Stimulated activated CD8-positive, alpha-beta memory T cell treated with anti-CD3 and anti-CD28 coated beads, Interleukin-15, amount 100 ng/mL, for 4 hours (primary cell): ENCODE measurements around the gene SERINC5.
"Not testable (repeated sequence)": the region's sequence is repeated elsewhere in the genome, so short reads cannot be mapped to it uniquely, and the experiment has no call there.

Experiments used
- DNase-seq, 2 donors: peaks; one replicate each; pipeline ENCODE4 v3.0.0-alpha.2; 2020; ENCODE audit warnings: low read depth in 2 of 2

SERINC5 gene

DNA sequence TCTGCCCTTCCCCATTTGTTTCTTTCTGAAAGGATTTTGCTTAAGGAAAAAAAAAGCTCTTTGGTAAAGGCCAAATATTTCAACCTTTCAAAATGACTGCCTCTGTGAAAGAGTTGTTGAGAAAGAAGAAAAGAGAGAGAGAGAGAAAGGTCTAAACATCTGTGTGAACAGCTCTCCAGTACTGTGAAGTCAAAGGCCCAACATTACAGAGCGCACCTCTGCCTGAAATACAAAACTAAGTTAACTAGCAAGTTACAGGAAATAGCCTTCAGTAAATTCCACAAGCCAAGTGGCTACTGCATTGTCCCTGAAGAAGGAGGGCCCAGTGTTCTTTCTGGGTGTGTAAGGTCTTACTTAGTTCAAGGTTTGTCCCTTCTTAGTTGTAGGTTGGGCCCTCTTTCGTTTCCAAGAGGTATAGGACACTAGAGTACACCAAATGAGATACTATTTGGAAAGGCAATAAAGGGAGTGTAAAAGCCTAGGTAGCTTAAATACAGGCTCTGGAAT is 116.3 kb downstream of the SERINC5 start:
- DNase-seq: no peak

DNA sequence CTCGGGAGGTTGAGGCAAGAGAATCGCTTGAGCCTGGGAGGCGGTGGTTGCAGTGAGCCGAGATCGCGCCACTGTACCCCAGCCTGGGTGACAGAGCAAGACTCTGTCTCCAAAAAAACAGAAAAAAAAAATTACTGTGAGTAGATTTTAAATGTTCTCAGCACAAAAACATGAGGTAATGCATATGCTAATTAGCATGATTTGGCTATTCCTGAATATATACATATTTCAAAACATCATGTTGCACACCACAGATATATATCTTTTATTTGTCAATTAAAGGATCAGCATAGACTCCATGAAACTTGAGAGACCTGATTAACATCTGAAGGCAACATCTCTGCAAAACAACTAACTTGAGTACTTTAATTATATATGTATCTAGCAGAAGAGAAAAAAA is 117.4 kb downstream of the SERINC5 start:
- no peak for DNase-seq

DNA sequence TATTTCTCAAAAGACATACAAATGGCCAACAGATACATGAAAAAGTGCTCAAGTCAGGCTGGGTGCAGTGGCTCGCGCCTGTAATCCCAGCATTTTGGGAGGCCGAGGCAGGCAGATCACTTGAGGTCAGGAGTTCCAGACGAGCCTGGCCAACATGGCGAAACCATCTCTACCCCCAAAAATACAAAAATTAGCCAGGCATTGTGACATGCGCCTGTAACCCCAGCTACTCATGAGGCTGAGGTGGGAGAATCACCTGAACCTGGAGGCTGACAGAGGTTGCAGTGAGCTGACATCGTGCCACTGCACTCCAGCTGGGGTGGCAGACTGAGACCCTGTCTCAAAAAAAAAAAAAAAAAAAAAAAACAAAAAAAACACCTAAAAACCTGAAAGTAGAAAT is 119.0 kb downstream of the SERINC5 start:
- DNase-seq: not testable (repeated sequence)

DNA sequence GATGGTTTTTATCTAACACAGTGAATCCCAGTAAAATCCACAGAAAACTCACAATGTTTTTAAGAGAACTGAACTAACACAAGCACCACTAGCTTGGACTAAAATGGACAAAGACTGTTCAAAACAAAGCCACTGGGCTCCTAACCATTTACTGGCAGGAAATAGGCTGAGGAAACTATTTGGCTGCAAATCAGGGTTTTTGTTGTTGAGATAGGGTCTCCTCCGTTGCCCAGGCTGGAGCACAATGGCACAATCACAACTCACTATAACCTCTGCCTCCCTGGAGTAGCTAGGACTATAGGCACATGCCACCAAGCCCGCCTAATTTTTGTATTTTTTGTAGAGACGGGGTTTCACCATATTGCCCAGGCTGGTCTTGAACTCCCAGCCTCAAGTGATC is 121.0 kb downstream of the SERINC5 start:
- no peak for DNase-seq

DNA sequence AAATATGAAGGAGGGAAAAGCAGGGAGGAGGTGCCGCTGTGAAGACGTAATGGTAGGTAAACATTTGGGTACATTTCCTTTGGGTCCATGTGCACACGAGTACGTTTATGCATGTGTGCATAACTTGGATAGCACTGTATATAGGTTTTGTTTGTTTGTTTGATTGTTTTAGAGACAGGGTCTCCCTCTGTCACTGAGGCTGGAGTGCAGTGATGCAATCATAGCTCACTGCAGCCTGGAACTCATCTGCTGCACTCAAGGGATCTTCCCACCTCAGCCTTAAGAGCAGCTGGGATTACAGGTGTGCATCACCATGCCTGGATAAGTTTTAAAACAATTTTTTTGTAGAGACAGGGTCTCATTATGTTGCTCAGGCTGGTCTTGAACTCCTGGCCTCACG is 126.7 kb downstream of the SERINC5 start:
- no peak for DNase-seq

DNA sequence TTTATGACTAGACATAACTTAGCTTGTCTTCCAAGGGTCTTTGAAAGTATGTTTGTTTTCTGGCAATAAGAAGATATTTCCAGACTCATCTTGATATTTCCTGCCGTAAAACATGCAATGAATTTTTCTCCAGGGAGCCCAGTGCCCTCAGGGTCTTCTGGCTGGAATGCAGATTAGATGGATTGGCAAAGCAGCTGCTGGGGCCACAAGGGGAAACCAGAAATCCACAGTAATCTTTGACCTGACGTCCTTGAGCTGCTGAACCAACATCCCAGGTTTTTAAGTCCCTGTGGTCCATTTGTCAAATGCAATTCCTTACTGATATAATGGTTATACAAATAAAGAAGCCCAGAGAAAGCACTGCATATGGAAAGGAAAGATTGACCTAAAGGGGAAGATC is 127.7 kb downstream of the SERINC5 start:
- no peak for DNase-seq

DNA sequence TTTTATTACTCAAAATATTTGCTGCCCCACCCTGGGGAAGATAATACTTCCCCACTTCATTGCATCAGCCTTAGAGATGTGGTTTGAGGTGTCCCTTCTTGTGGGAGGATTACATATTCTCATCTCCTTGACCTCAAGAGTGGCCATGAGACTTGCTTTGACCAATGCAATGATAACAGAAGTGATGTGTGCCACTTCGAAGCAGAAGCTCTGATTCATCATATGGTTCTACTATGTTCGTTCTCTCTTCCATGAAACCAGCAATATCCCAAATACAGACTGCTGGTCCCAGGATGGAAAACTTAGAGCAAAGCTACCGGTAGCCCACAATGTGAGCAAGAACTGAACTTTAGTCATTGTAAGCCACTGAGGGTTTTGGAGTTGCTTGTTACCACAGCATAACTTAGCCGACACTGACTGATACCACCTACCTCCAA is 128.7 kb downstream of the SERINC5 start:
- DNase-seq: no peak

DNA sequence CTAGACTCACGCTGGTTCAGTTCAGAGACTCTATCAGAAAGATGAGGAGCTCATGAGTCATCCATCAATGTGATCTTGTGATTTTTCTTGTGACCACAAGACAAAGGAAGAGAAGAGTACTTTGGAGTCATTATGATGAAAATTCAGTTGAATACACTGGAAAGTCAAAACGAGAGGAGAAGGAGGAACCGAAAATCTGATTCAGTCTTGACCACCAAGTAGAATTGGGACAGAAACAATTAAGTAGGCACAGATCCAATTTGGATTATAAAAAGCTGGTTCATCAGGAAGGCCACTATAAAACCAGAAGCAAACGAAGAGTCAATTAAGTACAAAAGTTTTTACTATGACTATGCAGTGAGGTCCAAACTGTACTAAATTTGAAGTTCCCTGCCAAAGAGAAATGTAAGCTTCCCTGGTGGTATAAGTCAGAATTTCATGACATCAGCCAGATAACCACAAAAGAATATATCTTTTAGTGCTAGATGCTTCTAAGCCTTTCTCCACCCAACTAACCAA is 129.8 kb downstream of the SERINC5 start:
- DNase-seq: no peak

DNA sequence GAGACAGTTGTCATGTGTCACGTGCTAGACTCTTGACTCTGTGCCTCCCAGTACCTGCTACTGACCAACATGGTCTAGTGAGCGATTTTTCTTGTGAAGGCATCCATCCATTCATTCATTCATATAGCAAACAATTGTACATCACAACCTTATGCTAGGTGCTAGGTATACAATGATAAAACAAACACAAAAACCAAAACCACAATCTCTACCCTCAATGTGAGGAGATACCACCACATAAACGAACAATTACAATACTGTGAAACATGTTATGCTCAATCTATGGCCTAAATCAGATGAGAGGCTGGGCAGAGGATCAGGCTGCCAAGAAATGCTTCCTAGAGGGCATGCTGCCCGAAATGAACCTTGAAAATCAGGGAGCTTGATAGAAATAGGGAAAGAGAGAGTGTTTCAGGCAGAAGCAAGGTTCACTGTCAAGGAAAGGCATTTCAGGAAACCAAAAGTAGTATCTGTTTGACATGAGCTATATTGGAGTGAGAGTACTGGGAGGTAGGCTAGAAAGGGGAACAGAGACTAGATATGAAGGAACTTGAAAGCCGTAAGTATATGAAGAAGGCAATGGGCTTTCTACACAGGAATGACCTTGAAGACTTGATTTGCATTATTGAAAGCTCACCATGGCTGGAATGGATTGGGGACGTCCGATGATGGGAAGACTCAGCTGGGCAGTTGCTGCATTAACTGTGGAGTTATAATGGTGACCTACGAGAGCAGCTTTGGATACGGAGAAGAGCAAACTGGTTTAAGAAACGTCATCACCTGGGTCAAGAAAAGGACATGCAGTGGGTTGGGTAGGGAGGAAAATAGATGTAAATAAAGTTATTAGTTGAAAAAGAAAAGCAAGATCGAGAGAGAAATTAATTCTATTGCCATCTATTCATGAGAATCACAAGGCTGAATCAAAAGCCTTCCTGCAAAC is 130.6 kb downstream of the SERINC5 start:
- DNase-seq: no peak

DNA sequence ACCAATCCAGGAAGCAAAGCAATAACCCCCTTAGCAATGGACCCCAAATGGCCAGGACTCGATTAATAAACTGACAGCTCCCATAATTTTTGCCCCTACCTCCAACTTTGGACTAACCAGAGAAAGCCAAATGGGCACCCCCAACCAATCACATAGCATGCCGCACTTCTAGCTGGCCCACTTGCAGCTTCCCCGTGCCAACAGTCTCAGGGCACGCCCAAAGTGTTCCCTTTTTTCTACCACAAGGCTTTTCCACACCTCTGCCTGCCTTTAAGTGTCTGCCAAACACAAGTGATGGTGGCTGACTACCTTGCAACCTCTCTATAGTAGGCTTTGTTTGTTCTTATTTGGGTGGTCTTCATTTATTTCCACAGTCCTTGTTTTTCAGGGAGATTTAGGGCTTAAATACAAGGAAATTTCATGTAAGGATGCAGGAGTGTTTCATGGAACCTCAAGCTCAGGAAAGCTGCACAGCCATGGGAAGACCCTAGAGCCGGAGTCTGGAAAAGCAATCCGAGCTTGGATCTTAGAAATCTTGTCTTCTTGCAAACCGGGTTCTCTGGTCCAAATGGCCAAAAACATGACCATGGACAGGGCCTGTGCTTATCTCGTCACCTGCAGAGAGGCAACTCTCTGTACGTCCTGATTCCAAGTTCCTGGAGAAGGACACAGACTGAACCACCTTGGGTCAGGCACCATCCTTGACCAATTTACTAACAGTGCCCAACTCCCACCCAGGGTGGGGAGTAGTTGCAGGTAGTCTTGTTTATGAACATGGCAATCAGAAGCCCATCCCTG is 131.5 kb downstream of the SERINC5 start:
- DNase-seq: no peak

DNA sequence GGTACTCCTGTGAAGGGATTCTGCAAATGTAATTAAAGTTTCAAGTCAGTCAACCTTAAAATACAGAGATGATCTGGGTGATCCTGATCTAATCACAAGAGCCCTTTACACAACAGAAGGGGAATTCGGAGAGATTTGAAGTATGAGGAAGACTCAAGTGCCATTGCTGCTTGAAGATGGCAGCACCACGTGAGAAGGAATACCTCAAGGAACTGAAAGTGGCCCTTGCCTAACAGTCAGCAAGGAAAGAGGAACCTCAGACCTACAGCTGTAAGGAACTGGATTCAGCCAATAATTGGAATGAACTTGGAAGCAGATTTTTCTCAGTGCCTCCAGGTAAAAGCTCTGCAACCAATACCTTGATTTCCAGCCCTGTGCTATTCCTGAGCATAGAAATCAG is 133.3 kb downstream of the SERINC5 start:
- no peak for DNase-seq

DNA sequence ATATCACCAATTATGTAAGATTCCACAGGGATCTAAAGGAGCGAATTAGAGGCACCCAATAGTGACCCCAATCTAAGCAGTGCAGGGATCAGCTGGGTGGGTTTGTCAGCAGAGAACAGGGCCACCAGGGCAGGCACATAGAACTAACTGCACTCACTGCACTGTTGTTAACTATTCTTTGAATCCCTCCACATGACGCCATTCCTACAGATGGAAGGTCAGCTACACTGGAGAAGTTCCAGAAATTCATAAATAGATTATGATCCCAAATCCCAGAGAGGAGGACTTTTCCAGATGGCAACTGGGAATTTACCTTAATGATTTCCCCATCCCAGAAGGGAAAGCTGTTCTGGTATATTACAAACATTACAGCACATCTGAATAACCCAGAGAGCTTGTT is 136.5 kb downstream of the SERINC5 start:
- no peak for DNase-seq

DNA sequence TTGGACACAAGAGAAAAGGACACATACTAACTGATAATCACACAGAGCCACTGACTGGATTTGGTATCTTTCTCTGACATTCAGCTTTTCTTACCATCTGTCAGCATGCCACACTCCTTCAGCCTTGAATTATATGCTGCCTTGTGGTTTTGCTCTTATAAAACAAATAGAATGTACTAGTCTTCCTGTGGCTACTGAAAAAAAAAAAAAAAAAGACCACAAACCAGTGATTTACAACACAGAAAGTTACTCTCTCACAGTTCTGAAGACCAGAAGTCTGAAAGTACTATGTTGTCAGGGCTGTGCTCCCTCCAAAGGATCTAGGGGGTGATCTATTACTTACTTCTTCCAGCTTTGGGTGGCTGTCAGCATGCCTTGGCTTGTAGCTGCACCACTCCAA is 138.4 kb downstream of the SERINC5 start:
- DNase-seq: no peak

DNA sequence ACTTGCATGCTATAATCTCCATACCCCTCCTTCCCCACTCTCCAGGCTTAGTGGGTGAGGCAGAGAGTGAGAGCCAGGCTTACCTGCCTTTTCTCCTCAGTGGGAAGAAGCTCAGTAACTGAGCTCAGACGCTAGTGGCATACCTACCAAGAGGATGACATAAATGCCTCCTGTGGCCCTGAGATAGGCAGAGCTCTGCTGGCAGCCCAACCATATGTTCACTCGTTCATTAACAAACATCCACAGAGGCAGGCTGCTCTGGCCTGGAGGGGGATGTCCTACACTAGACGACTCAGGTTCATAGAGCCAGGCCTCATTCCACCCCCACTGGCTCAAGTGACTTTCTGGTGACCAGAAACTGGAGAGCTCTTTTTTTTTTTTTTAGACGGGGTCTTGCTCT is 139.4 kb downstream of the SERINC5 start:
- DNase-seq: no peak

DNA sequence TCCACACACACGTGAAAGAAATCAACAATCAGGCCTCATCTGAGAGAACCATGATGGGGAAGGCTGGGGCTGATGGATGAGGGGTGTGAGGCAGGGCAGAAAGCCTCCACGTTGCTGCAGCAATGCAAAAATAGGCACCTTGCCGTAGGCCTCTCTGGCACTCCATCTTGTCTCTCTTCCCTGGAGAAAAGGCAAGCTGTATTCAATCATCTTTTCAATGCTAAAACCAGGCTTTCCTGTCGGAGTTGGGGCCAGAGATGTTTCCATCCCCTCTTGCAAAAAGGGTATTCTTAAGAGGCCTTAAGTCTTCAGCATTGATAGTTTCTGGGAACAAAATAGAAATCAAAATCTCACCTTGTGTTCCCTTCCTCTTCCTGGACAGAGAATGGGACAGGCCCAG is 139.8 kb downstream of the SERINC5 start:
- no peak for DNase-seq

DNA sequence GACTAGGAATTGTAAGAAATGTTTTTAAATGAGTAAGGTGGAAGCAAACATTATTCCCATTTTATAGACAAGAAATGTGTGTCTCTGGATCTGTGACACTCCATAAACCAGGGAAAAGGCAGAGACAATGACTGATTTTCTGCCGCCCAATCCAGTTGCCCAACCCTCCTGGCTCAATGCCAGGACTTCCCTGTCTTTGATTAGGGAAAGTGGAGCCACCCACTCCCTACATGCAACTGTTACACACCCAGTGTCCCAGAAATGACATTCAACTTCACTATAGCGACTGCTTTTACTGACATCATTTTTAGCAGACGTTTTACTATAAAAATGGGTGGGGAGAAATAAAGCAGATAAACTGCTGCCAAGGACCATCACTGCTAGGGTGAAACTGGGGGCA is 141.0 kb downstream of the SERINC5 start:
- no peak for DNase-seq

DNA sequence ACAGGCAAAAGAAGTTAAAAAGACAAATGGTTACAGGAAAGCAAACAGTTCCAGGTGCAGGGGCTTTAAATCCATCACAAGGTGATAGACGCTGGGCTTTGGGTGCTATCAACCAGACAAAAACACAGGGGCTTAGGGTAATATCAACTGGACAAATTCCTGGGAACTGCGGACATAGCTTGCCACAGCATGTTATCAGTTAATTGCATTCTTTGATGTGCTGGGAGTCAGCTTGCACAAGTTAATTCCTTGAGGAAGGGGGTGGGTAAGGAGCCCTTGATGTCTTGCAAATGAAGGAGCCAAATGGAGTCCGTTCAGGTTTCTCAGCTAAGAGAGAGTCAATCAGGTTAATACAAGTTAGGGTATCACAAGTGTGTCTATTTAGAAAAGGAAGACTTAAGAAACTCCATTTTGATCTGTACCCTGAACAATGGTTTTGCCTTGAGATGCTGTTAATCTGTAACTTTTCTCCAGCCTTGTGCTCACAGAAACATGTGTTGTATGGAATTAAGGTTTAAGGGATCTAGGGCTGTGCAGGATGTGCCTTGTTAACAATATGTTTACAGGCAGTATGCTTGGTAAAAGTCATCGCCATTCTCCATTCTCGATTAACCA is 144.4 kb downstream of the SERINC5 start:
- DNase-seq: not testable (repeated sequence)

DNA sequence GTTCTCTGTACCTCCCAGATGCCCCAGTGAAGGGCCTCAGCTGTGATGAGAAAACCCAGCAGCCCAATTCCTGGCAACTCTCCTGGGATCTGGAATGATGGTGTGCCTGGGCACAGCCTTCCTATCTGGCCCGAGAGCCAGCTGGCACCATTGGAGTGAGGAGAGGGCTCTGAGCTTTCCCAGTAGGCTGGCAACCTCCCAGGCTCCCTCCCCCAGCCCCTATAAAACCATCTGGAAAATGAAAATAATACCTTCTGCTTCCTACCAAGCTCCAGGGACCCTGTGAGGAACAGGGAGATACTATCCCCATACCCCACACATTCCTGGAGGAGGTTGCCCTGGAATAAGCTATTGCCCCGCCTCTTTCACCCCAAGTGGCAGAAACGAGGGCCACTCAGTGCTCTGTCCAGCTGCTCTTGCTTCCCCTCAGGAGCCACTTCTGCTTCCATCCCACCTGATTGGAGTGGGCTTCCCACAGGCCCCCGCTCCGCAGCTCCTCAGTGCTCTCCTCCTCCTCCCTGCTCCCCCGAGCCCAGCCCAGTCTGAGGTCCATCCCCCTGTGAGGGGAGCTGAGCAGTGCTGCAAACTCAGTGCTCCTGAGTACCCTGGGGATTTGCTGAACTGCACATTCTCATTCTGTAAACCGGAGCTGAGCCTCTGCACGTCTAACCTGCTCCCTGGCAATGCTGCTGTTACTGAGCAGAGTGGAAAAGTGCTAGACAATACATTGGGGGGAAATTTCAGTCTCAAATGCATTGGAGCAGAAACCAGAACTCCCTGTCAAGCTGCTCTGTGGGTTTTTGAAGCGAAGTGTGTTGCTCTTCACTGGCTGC is 146.0 kb downstream of the SERINC5 start:
- no peak for DNase-seq

DNA sequence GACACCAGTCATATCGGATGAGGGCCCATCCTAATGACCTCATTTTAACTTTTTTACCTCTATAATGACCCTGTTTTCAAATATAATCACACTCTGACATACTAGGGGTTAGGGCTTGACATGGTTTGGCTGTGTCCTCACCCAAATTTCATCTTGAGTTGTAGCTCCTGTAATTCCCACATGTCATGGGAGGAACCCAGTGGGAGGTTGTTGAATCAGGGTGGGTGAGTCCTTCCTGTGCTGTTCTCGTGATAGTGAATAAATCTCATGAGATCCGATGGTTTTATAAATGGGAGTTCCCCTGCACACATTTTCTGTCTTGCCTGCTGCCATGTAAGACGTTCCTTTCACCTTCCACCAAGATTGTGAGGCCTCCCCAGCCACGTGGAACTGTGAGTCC is 148.9 kb downstream of the SERINC5 start:
- no peak for DNase-seq

DNA sequence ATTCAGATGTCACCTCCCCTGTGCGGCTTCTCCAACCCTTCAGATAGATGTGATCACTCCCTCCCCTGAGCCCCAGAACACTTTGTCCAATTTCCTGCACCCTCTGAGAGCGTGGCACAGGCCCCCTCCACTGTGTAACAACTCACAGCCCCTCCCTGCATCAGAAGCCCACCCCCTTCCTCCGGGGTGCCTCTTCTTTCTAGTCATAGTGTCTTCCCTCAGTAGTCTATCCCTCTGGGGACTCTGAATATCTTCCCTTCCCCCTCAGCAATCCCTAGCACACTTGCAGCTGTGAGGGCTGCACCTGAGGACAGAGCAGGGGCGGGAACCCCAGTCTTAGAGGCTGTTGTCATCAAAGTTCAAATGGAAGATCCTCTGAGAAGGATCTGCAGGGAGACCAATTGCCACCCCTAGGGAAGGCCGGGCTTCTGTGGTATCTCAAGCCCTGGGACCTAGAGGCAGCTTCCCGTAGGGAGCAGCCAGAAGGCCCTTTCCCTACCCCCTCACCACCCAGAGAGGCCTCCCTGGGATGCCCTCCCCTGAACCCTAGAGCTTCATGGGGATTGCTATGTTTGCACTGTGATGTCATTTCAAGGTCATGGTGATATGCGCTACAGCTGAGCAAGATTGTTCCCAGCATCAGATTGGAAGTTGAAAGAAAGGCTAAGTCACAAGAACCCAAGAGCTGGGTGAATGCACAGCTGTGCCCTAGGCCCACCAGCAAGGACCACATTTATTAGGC is 150.0 kb downstream of the SERINC5 start:
- no peak for DNase-seq
